T-helper 9 cell (primary cell): ENCODE data around the gene CCDC158.
"Not testable (repeated sequence)": the region's sequence is repeated elsewhere in the genome, so short reads cannot be mapped to it uniquely, and the experiment has no call there.

ENCODE experiments used
- DNase-seq: peaks from one replicate; pipeline ENCODE4 v3.0.0-alpha.2; 2020
- total RNA-seq, 2 donors: gene quantifications; one replicate each; lab custom pipeline; 2026; lab: John Stamatoyannopoulos, UW

CCDC158 gene
- 0 to 0.07 reads per million in 2 donors for total RNA-seq

DNA sequence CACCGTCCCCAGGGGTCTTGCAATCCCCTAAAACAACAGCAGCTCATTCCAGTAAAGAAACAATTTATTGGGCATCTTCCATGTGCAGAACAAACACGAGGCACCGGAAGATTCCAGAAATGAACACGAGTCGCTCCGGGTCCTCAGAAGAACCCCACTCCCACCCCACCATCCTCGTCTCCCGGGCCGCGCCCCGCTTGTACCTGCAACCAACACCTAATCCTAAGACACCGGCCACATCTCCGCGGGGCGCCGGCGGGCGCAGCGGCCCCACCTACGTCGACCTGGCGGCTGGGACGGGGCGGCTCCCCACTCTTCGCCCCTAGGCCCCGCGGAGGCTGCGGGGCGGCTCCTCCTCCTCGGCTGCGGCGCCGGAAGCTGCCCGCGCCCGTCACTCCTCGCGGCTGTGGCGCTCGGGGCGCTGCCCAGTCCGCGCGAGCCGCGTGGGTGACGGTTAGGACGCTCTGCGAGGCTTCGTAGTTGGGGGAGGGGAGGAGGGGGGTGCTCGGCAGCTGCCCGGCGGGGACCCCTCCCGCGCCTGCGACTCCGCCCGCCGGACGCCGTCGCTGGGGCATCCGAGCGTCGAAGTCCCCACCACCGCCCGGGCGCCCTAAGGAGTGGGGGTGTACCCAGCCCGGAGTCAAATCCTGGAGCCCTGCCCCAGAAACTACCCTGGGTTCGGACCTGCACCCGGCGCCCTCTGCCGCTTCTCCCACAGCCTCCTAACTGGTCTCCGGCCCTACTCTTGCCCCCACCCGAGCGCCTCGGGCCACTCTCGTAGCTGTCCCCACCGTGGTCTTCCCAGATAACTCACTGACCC lies at the start of gene CCDC158:
Gene CCDC158 (minus strand): TSS at position 380 of the 820 bp plus-strand sequence. CDS start 17,934 bp downstream, outside the sequence.
- DNase-seq: no peak

- DNase-seq: no peak
These were observed 49.6 kb upstream of the CCDC158 start for GRCh38 chr4:76470532-76470931.

DNA sequence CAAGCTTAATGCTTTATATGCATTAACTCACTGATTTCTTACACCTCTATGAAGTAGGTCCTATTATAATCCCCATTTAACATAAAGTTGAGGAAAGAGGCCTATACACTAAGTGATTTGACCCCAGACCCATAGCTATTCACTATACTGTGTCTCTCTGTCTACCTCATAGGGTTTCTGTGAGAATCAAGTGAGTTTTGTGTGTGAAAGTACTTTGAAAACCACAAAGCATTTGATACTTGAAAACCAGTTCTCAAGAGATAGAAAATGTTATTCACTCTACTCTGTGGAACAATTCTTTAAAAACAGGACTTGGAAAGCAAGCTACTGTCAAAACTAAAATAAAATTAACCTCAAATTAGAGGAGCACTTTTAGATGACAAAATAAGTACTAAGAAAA lies 49.1 kb upstream of the CCDC158 start:
- no peak for DNase-seq

- no peak for DNase-seq
These were observed 42.6 kb upstream of the CCDC158 start for GRCh38 chr4:76463568-76463967.

GRCh38 chr4:76459291-76459723 lies 38.4 kb upstream of the CCDC158 start:
- DNase-seq: no peak

- no peak for DNase-seq
These were observed 37.9 kb upstream of the CCDC158 start for GRCh38 chr4:76458825-76459224.

DNA sequence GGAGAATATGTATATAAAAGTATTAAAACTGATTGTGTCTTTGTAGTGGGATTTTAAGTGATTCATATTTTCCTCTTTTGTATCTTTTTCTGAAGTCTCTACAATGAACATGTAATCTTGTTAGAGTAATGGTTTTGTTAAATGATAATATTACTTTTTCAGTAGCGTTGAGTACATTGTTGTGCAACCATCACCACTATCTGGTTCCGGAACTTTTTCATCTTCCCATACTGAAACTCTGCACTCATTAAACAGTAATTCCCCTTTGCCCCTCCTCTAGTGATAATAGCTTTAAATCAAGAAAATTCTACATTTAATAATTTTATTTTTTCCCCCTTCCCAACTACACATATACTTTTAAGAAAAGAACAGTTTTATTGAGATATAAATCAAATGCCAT lies 37.4 kb upstream of the CCDC158 start:
- no peak for DNase-seq

DNA sequence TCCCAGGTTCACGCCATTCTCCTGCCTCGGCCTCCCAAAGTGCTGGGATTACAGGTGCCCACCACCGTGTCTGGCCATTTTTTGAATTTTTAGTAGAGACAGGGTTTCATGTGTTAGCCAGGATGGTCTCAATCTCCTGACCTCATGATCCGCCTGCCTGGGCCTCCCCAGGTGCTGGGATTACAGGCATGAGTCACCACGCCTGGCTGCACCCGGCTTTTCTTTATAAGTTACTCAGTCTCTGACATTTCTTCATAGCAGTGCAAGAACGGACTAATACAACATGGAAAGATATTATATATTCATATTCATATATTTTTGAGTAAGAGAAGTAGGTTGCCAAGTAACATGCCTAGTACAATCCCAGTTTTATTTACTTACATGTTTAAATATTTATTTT lies 36.9 kb upstream of the CCDC158 start:
- DNase-seq: no peak

DNA sequence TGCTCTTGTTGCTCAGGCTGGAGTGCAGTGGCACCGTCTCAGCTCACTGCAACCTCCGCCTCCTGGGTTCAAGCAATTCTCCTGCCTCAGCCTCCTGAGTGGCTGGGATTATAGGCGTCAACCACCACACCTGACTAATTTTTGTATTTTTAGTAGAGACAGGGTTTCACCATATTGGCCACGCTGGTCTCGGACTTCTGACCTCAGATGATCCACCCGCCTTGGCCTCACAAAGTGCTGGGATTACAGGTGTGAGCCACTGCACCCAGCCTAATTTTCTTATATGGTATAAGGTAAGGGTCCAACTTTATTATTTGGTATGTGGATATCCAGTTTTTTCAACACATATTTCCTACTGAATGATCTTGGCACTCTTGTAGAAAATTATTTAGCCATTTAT lies 33.1 kb upstream of the CCDC158 start:
- not testable (repeated sequence) for DNase-seq

GRCh38 chr4:76453232-76453631 lies 32.3 kb upstream of the CCDC158 start:
- DNase-seq: no peak

DNA sequence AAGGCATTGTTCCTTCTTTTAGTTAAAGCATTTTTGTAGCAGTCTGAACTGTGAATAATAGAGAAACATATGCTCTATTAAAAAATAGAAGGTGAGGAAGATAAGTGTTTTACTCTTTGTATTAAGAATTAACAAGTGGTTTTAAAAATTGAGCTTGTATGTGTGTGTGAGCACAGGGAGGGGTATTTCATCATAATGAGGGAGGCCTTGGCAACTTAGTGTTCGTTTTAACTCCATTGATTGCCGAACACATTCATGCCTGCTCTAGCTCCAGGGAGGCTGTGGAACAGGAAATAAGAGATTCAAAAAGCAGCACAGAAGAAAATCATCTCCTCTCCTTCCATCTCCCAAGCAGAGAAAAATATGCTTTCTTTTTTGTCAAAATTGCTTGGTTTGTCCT lies 28.9 kb upstream of the CCDC158 start:
- no peak for DNase-seq

GRCh38 chr4:76449362-76449767 lies 28.4 kb upstream of the CCDC158 start:
- no peak for DNase-seq

GRCh38 chr4:76448211-76448610 lies 27.3 kb upstream of the CCDC158 start:
- no peak for DNase-seq

DNA sequence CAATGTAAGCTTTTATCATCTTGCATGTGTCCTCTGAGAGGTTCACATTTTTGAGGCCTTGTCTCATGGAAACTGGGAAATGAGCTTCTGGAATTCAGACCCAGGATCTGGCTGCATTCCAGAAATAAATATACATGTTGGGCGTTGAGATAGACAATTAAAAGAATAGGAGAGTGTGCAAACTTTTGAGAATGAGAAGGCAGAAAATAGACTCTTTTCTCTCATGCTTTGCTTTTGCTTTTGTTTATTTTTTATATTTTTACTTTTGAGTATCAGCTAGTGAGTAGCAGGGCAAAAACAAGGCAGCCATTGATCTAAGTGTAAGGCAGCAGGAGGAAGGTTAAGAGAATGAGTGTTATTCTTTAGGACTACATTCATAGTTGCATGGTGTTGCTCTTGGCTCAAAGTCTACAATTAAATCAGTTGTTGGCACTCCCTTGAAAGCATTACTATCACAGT lies 26.5 kb upstream of the CCDC158 start:
- DNase-seq: no peak

DNA sequence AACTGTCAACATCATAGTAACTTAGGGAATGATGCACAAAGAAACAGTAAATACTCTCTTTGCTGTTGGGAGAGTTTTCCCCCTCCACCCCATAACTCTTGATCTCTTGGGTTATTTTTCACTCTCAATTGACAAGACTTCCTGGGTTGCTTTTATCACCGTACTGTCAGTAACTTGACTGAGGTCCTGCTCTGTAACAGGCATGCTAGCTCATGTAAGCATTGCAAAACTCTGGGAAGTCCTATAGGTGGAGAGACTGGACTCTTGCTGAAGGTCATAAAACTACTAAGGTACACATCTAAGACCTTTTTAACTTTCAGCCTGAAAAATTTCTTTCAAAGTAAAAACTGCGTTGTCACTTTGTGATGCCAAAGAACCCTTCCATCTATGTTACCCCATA lies 25.0 kb upstream of the CCDC158 start:
- no peak for DNase-seq

- no peak for DNase-seq
These were observed 22.4 kb upstream of the CCDC158 start for GRCh38 chr4:76443376-76443775.

DNA sequence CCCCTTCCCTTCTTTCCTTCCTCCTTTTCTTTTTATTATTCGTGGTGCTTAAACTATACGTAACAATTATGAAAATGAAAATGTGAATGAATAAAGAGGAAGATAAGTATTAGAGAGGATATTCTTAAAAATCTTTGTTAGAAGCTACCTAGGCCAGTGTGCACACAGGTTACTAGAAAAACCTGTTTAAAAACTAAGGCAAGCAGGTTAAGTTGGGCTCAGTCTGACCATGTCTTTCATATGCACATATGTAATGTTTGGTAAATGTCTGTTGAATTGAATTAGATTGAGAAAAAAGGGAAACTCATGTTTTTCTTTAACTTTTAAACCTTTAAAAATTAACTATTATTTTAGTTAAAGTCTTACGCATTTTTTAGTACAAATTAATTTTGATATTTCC lies 21.9 kb upstream of the CCDC158 start:
- DNase-seq: no peak

DNA sequence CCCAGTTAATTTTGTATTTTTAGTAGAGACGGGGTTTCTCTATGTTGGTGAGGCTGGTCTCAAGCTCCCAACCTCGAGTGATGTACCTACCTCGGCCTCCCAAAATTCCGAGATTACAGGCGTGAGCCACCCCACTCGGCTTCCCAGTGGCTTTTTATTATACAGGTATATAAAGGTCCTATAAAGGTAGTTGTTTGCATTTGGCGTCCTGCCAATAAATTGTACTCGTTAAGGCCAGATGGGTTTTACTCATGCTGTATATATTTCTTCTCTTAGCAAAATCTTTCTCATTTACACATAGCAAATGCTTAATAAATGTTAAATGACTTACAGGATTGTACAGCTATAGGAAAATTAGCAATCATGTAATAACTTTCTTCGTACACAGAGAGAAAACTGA lies 20.9 kb upstream of the CCDC158 start:
- no peak for DNase-seq

GRCh38 chr4:76439491-76439890 lies 18.6 kb upstream of the CCDC158 start:
- DNase-seq: no peak

DNA sequence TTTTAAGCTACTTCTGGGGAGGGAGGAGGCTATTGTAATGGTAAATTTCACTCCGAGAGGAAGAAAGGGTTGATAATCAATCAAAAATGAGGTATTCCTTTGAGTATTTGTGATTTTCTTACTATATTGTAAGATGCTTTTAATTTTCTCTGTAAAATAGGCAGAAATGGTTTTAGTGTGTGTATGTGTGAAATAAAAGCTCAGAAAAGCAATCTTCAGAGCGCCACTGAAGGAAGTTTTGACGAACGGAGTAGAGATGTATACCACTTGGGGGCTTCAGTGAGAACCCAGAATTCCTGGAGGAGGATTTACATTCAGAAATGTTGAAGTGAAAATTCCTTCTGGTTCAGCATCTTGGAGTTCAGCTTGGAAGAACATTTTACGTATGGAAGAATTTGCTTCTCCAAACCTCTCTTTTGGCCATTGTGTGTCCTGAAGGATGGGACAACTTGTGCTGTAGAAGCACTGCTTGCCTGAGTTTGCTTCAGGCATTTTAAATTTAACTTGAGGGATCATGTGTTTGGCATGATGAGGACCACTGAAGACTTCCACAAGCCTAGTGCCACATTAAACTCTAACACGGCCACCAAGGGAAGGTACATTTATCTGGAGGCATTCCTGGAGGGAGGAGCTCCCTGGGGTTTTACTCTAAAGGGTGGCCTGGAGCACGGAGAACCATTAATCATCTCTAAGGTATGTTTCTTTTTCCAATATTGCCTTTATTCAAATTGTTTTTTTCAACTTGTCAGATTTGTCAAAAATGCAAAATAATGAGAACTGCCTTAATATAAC lies 14.8 kb upstream of the CCDC158 start:
- DNase-seq: no peak

DNA sequence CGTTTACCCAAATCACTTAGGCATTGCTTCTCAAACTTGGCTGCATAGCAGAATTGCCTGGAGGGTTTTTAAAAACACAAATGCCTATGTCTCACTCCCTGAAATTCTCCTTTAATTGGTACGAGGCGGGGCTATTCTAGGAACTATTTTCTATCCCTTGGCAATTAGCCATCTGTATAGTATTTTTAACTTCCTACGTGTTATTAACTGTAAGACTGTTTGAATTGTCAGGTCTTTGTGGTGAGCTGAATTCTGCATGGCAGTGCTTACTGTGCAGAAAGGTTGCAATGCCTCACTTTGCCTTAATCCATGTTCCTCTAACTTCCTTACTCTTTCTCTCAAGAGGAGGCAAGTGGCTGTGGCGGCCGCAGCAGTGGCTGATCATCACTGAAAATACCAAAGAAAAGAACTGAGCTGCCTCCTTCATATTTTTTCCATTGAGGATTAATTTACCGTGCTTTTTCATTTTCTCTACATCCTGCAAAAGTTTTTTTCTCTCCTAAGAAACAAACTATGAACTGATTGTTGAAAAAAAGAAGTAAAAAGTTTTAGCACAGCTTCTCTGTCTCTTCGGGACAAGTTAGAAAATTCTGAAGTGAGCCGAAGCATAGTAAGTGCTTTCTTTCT lies 14.1 kb upstream of the CCDC158 start, which contains the start of gene SHROOM3:
Gene SHROOM3 (plus strand): TSS at position 329 of the 627 bp plus-strand sequence. CDS start 824 bp downstream, outside the sequence.
- no peak for DNase-seq

DNA sequence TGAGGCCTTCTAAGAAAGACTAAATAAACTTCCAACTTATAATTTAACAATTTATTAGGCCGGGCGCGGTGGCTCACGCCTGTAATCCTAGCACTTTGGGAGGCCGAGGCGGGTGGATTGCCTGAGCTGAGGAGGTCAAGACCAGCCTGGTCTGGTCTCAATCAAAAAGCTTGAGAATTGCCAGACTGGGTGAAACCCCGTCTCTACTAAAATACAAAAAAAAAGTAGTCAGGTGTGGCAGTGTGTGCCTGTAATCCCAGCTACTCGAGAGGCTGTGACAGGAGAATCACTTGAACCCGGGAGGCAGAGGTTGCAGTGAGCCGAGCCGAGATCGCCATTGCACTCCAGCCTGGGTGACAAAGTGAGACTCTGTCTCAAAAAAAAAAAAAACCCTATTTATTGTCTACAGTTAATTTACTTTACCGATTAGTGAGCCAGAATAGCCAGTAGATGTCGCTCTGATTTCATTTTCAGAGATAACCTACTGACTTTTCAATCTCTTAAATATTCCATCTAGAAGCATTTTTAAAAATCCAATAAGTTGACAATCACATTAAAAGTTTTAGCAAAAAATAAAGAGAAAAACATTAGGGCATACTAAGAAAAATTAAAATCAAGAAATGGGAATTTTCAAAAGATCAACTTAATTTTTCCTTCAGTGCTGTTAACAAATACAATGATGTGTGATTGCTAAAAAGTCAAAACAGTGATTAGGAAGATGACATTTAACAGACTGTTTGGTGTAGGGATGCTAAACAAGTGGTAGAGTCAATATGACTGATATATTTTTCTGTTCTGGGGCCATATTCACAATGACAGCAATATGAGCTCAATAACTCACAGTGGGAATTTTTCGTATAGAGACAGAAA lies 9.8 kb upstream of the CCDC158 start:
- no peak for DNase-seq
